Fibroblast of skin of back (primary cell): Measurements from ENCODE around the gene FLII.

Experiments
- DNase-seq: peaks from one replicate; pipeline ENCODE4 v3.0.0-alpha.2; 2013

Gene FLII

GRCh38 chr17:18241229-18241871 is 17.2 kb downstream of the FLII start:
- DNase-seq: no peak

DNA sequence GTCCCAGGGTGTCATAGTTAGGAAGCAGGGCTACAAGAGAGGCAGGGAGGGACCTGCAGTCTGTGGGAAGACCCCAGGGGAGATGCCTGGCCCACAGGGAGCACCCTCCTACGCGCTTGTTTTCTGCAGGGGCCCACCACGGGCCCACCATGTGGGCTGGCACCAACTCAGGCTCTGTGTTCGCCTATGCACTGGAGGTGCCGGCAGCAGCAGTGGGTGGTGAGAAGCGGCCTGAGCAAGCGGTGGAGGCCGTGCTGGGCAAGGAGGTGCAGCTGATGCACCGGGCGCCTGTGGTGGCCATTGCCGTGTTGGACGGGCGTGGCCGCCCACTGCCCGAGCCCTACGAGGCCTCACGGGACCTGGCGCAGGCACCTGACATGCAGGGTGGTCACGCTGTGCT is 18.1 kb downstream of the FLII start:
- DNase-seq: no peak

GRCh38 chr17:18238299-18238698 is 20.2 kb downstream of the FLII start:
- DNase-seq: no peak

- DNase-seq: no peak
Measured at GRCh38 chr17:18237461-18237860, 21.1 kb downstream of the FLII start.

- no peak for DNase-seq
Measured at GRCh38 chr17:18236494-18236893, 22.0 kb downstream of the FLII start.

GRCh38 chr17:18235743-18236256 is 22.7 kb downstream of the FLII start:
- peak; percentile 31 for DNase-seq

GRCh38 chr17:18234853-18235380 is 23.6 kb downstream of the FLII start:
- DNase-seq: no peak

DNA sequence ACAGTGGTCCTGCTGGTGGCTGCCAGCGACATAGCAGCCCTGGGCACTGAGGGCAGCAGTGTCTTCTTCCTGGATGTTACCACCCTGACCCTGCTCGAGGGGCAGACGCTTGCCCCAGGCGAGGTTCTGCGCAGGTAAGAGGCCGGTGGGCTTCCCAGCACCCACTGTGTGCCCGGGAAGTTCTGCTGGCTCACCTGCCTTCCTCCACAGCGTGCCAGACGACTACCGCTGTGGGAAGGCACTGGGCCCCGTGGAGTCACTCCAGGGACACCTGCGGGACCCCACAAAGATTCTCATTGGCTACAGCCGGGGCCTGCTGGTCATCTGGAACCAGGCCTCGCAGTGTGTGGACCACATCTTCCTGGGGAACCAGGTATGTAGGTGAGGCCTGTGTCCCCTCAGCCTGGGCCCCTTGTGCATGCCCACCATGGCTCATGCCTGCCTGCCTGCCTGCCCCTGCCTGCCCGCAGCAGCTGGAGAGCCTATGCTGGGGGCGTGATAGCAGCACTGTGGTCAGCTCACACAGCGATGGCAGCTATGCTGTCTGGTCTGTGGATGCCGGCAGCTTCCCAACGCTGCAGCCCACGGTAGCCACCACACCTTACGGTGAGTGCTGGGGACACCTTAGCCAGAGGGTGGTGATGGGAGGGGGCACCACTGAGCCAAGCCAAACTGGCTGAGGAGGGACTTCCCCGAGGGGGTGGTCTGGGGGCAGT is 24.6 kb downstream of the FLII start:
- DNase-seq: no peak

DNA sequence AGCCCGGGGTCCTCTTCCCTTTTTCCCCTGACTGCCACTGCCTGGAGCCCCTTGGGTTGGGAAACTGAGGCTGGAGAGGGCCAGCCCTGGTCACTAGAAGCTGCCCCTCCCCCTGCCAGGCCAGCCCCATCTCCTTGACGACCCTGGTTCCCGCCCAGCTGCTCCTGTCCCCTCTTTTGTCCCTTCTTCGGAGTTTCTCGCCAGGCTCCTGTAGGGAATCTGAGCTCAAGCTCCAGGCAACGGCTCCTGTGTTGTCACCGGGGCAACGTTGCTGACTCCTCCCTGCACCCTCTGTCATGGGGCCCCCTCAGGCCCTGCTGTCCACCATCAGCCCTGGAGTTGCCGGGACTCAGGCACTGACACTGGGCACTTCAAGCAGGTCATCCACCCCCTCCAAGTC is 27.4 kb downstream of the FLII start:
- no peak for DNase-seq

- no peak for DNase-seq
Measured at GRCh38 chr17:18230288-18231141, 28.0 kb downstream of the FLII start.

- no peak for DNase-seq
Measured at GRCh38 chr17:18229771-18230170, 28.8 kb downstream of the FLII start.

- no peak for DNase-seq
Measured at GRCh38 chr17:18229254-18229653, 29.3 kb downstream of the FLII start.

GRCh38 chr17:18228176-18228682 is 30.3 kb downstream of the FLII start:
- DNase-seq: no peak

GRCh38 chr17:18227635-18228034 is 30.9 kb downstream of the FLII start:
- DNase-seq: no peak

DNA sequence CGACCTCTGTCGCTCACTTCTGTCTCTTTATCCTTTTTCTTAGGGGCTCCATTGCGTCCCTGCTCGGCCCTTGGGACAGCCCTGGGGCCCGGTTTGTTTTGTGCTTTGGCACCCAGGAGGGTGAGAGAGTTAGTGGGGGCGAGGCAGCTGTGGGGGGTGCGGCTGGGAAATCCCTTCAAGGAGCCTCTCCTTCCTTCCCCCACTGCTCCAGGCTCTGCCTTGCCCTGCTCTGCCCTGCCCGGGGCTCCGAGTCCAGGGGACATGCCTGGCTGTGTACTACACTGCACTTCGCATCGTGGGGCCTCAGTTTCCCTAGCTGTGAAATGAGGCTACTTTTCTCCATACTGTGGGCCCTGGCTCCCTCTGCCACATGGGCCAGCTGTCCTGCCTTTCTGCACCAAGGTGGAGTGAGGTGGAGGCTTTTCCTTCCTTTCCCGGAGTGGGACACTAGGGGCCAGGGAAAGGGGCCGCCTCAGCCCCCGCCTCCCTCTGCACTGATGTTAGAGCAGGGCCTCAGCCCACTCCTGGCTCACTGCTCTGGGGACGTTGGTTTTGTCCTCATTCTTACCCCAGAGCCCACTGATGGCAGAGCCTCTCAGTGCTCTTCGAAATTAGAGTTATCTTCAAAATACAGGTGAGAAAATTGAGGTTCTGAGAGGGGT is 32.1 kb downstream of the FLII start:
- DNase-seq: no peak

GRCh38 chr17:18225642-18226283 is 32.8 kb downstream of the FLII start:
- peak; percentile 7 for DNase-seq

- peak; percentile 95 for DNase-seq
Measured at GRCh38 chr17:18225121-18225641, 33.4 kb downstream of the FLII start, which contains the start of gene LLGL1. TSS of gene LLGL1 (plus strand) at chr17:18225635. CDS start at chr17:18225683, 48 bp downstream.

DNA sequence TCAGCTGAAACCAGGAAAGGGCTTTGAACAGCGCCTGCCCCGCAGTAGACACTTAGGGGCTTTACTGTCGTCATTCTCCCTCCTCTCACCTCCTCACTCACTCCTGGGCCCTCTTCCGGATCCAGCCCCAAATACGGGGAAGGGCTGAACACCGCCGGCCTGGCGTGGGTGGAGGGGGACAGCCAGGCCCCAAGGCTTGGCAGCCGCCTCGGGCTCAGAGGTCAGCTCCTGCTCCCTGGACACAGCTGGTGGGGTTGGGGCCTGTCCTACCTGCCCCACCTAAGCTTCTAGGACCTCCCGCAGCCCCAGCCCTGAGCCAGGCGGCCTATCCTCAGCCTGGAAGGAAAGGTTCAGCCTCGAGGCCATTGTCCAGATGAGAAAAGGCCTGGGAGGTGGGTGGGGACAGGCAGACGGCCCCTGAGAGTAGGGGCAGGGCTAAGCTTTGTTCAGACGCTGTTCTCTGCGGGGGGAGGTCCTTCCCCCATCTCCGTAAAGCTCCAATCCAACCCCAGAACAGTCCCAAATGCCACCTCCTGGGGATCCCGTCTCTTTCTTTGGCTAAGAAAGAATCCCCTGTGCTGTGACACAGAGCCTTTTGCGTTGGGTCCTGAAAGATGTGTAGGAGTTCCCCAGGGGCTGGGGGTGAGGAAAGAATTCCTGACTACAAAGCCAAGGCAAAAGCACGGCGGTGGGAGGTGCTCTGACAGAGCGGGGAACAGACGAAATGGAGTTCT is 34.0 kb downstream of the FLII start:
- DNase-seq: peak; percentile 76

DNA sequence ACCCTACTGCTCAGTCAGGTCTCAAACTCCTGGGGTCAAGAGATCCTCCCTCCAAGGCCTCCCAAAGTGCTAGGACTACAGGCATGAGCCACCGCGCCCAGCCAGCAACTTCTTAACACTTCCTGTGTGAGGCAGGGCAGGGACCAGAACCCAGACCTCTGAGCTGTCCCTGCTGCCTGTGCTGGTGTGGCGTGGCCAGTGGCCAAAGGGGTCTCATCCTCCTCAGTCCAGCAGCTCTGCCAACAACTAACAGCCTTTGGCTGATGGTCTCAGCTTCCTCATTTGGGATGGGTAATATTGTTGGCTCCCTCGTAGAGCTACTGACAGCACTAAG is 34.5 kb downstream of the FLII start:
- no peak for DNase-seq

GRCh38 chr17:18218756-18219415 is 39.7 kb downstream of the FLII start:
- DNase-seq: no peak
